OCI-LY7 (cell line): ENCODE data around the gene ALDH16A1.

ENCODE experiments used
- CTCF ChIP-seq: fragments of 200-600 bp; sonication (generic); conservative IDR thresholded peaks from 2 replicates; pipeline ENCODE4 v1.5.1; 2014; ENCODE audit warnings: mild to moderate bottlenecking, antibody characterized with exemption, low read length, moderate library complexity, mixed read lengths
- EZH2phosphoT487 ChIP-seq: fragments of 200-600 bp; sonication (generic); IDR thresholded peaks from 2 replicates; pipeline ENCODE4 v1.6.1; 2018; ENCODE audit warnings: low read depth, borderline replicate concordance, mild to moderate bottlenecking, mixed run types, antibody characterized with exemption, low read length, moderate library complexity, mixed read lengths

- TF ChIP-seq CTCF (no peak), EZH2phosphoT487 (no peak)
These were observed 33.2 kb downstream of the ALDH16A1 start for GRCh38 chr19:49486232-49486631.
